HepG2 (cell line): Measurements from ENCODE around the gene P2RY12. TPM values are rescaled to one million over a fixed set of nuclear protein-coding genes. Genes with fewer than 3 reads are reported as not detected.

ENCODE experiments used
- ATAC-seq: fragments of 200-7000 bp; cut with Tn5 transposase; 3 replicates; pipeline ENCODE4 v1.9.1; 2020; ENCODE audit warnings: mild to moderate bottlenecking, moderate library complexity
- BruUV-seq: library from RNA; stranded (reverse); fragments of 400-500 nt; replicated peaks from 2 replicates; lab custom pipeline; 2021; lab: Mats Ljungman, UMichigan
- CTCF ChIA-PET: fragments of 300-600 bp; formaldehyde crosslinking; extraction: SDS; loops from one replicate; lab custom pipeline; 2021; ENCODE audit warnings: low total read pairs, inconsistent platforms, low intra/inter-chr PET ratio; lab: Yijun Ruan, JAX
- POLR2A ChIA-PET: fragments of 350-600 bp; sonication (Branson Sonifier 250); formaldehyde crosslinking; loops from one replicate; lab custom pipeline; 2020; ENCODE audit warnings: antibody characterized with exemption, inconsistent platforms; lab: Yijun Ruan, JAX
- DNase-seq: peaks from one replicate; pipeline ENCODE4 v3.0.0-alpha.2; 2015; ENCODE audit warnings: low spot score
- FAIRE-seq: peaks from 3 replicates; lab custom pipeline; 2011; peaks lifted over from hg19 to GRCh38; lab: Jason Lieb, UNC
- H2AFZ ChIP-seq: one replicate; pipeline ENCODE4 v1.6.1; 2011; ENCODE audit warnings: low read length, inconsistent platforms
- H3K27ac ChIP-seq: fragments of 300-600 bp; 3 replicates; pipeline ENCODE4 v1.8.0; 2011; ENCODE audit warnings: mixed run types, mild to moderate bottlenecking, mixed read lengths, low read length, inconsistent platforms; ENCODE audit not compliant: insufficient read depth; ENCODE audit errors: extremely low read length
- H3K27me3 ChIP-seq, 2 experiments: fragments of 200-600 bp in 1 of 2; 2 replicates in 1 of 2; 3 replicates in 1 of 2; pipeline versions ENCODE4 v1.6.0 to v1.8.0; 2011; ENCODE audit warnings: low read length in 2 of 2, mild to moderate bottlenecking in 2 of 2, moderate library complexity in 2 of 2, inconsistent platforms in 1 of 2; ENCODE audit not compliant: insufficient read depth in 2 of 2, control insufficient read depth in 1 of 2
- H3K36me3 ChIP-seq, 2 experiments: fragments of 200-600 bp in 1 of 2; replicated peaks in 1 of 2; 2 replicates in 1 of 2; 3 replicates in 1 of 2; pipeline versions ENCODE4 v1.5.1 to v1.8.0; 2011; ENCODE audit warnings: low read length in 2 of 2, inconsistent platforms in 1 of 2; ENCODE audit not compliant: insufficient read depth in 2 of 2, control insufficient read depth in 1 of 2
- H3K4me1 ChIP-seq: 2 replicates; pipeline ENCODE4 v1.5.1; 2012; ENCODE audit warnings: low read length, inconsistent platforms; ENCODE audit not compliant: insufficient read depth
- H3K4me2 ChIP-seq: 2 replicates; pipeline ENCODE4 v1.6.0; 2011; ENCODE audit warnings: low read depth, low read length, inconsistent platforms
- H3K4me3 ChIP-seq, 3 experiments: fragments of 200-600 bp in 1 of 3; sonication (generic), shearing (Covaris generic) in 1 of 3; replicated peaks in 1 of 3; 2 replicates each; pipeline ENCODE4 v1.5.1; 2011 to 2016; ENCODE audit warnings: low read length in 3 of 3, inconsistent platforms in 2 of 3, low read depth in 2 of 3, mild to moderate bottlenecking in 2 of 3, control low read depth in 1 of 3, mixed read lengths in 1 of 3; ENCODE audit not compliant: insufficient read depth in 1 of 3
- H3K79me2 ChIP-seq: one replicate; pipeline ENCODE4 v1.6.1; 2011; ENCODE audit warnings: low read length, inconsistent platforms; ENCODE audit not compliant: insufficient read depth
- H3K9ac ChIP-seq: 2 replicates; pipeline ENCODE4 v1.6.0; 2011; ENCODE audit warnings: mild to moderate bottlenecking, low read depth, low read length, inconsistent platforms; ENCODE audit not compliant: insufficient read depth
- H3K9me3 ChIP-seq: 2 replicates; pipeline ENCODE4 v1.5.1; 2012; ENCODE audit warnings: mild to moderate bottlenecking, low read length
- H4K20me1 ChIP-seq: 2 replicates; pipeline ENCODE4 v1.6.0; 2011; ENCODE audit warnings: inconsistent platforms, mild to moderate bottlenecking, low read length, moderate library complexity; ENCODE audit not compliant: insufficient read depth
- BRCA1 ChIP-seq: sonication (generic); formaldehyde crosslinking; IDR thresholded peaks from 2 replicates; pipeline ENCODE4 v1.4.0; 2020; ENCODE audit warnings: missing genetic modification reagents
- HOXA7 ChIP-seq: sonication (generic); formaldehyde crosslinking; IDR thresholded peaks from 2 replicates; pipeline ENCODE4 v1.8.1; 2022; ENCODE audit warnings: mild to moderate bottlenecking, missing genetic modification reagents, moderate library complexity
- JUND ChIP-seq: sonication (generic); formaldehyde crosslinking; IDR thresholded peaks from 2 replicates; pipeline ENCODE4 v1.8.0; 2022; ENCODE audit warnings: mild to moderate bottlenecking, missing genetic modification reagents
- MAFK ChIP-seq, 2 experiments: IDR thresholded peaks in 1 of 2; conservative IDR thresholded peaks in 1 of 2; 2 replicates each; pipeline ENCODE4 v1.6.1; 2011; ENCODE audit warnings: improper control_type of control experiment in 2 of 2, low read length in 2 of 2
- MIER2 ChIP-seq: IDR thresholded peaks from 2 replicates; pipeline ENCODE4 v1.6.1; 2016; ENCODE audit warnings: missing biosample characterization, missing genetic modification reagents
- ZNF329 ChIP-seq: sonication (generic); formaldehyde crosslinking; IDR thresholded peaks from 2 replicates; pipeline ENCODE4 v1.9.0; 2021; ENCODE audit warnings: low read depth, mild to moderate bottlenecking, missing genetic modification reagents
- ZNF333 ChIP-seq: sonication (generic); formaldehyde crosslinking; IDR thresholded peaks from 2 replicates; pipeline ENCODE4 v1.4.0; 2020; ENCODE audit warnings: mild to moderate bottlenecking, missing genetic modification reagents, borderline replicate concordance
- ZNF34 ChIP-seq: sonication (generic); formaldehyde crosslinking; IDR thresholded peaks from 2 replicates; pipeline ENCODE4 v1.4.0; 2020; ENCODE audit warnings: mild to moderate bottlenecking, missing genetic modification reagents, borderline replicate concordance
- WGBS: methylation state at CpG from one replicate; pipeline ENCODE4 v1.1.6; 2017; ENCODE audit warnings: low lambda C conversion rate; 5-methylcytosine and 5-hydroxymethylcytosine counted together
- in situ Hi-C: cut with HindIII; loops from 2 replicates; pipeline ENCODE4 v1.10.0; 2017; ENCODE audit warnings: low pct_unique_long_range_greater_than_20kb; ENCODE audit not compliant: extremely low pct_ligation_motif_present
- intact Hi-C: fragments of 100-400 bp; cut with micrococcal nuclease; formaldehyde crosslinking; loops from one replicate; pipeline ENCODE4 v1.10.0; 2022; ENCODE audit not compliant: unreplicated experiment
- polyA plus RNA-seq, 8 experiments: library from polyadenylated mRNA; depleted of rRNA in 3 of 8; stranded (reverse) in 7 of 8; unstranded in 1 of 8; fragments of >200 nt; fragmentation: Illumina TruSeq in 4 of 8; extraction: Trizol in 4 of 8; gene quantifications; 2 replicates each; pipeline versions ENCODE4 v1.2.1 to v1.2.3, GENCODE V29; 2011 to 2016; ENCODE audit warnings: low read depth in 4 of 8, missing spikeins in 1 of 8, mixed read lengths in 1 of 8; ENCODE audit not compliant: insufficient read depth in 1 of 8
- total RNA-seq, 5 experiments: library from RNA; depleted of rRNA; stranded (reverse); fragments of >200 nt; fragmentation: Illumina TruSeq; extraction: Trizol; gene quantifications; 2 replicates each; pipeline ENCODE4 v1.2.3, GENCODE V29; 2016; ENCODE audit warnings: low read depth in 1 of 5
- TF ChIP-seq, protein P1 (sequence below): sonication (generic); formaldehyde crosslinking; IDR thresholded peaks from 2 replicates; pipeline ENCODE4 v1.9.0; 2021; ENCODE audit warnings: mild to moderate bottlenecking, missing genetic modification reagents
- TF ChIP-seq, protein P2 (sequence below): sonication (generic); formaldehyde crosslinking; IDR thresholded peaks from 2 replicates; pipeline ENCODE4; 2020; ENCODE audit warnings: missing genetic modification reagents, mild to moderate bottlenecking, borderline replicate concordance
- TF ChIP-seq, protein P3 (sequence below): sonication (generic); formaldehyde crosslinking; IDR thresholded peaks from 2 replicates; pipeline ENCODE4 v1.8.1; 2023; ENCODE audit warnings: mild to moderate bottlenecking, moderate library complexity, missing genetic modification reagents

P2RY12 gene
- total and polyA plus RNA-seq, 2 of the 13 experiments (the other 11 are each of a cell fraction or from before 2014, with no cell fraction given) = not detected

DNA sequence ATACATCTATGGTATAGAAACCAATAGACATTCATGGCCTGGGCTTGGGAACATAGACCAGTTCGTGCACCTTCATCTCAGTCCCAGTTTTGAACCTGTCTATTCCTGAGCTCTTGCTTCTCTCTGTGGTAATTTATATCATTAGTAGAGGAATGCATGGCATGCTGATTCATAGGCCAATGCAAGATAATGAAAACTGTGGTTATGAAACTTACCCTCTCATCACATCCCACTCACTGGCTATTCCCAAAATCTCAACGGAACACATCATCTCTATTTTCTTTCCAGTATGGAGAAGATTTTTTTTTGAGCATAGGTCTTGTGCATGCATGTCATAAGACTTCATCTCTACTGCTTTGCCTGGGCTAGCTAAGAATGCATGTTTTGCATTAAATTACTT lies 18.7 kb upstream of the P2RY12 start (continued):
- no peak for TF ChIP-seq JUND (CRISPR knock-in tag)

DNA sequence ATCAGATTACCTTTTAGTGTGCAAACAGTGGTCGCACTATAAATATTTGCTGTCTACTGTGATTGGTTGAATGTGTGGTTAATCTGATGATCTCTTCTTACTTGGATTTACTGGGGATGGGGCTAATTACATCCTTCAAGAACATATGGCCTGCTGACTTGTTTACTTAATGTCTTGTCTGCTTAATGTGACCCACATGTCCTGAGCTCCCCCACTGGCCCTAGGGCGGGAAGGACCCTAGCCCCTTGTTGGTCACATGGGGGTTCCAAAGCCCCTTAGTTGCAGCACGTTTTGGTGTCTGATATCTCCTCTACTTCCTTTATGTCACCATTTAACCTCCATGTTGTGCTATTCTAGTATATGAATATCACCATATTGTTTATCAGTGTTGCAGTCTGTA lies 17.8 kb upstream of the P2RY12 start:
- in situ Hi-C loops = no loop called here
- intact Hi-C loops = no loop called here
- no peaks in the 10 kb centered on the region for H4K20me1 ChIP-seq
- no peak overlapping the region for H3K27ac ChIP-seq
- no peak overlapping the region for H3K4me2 ChIP-seq
- WGBS = 28% methylated on average over 3 of the region's 3 CpGs
- H3K9ac ChIP-seq = no peak overlapping the region
- DNase-seq (no peak), FAIRE-seq (no peak), ATAC-seq (no peak)
- no peaks in the 10 kb centered on the region for H3K27me3 ChIP-seq
- no TSS peak for BruUV-seq
- H3K9me3 ChIP-seq = no peaks in the 10 kb centered on the region
- POLR2A ChIA-PET = no interaction called here
- no peaks in the 10 kb centered on the region for H3K79me2 ChIP-seq
- no peak overlapping the region for H3K4me3 ChIP-seq
- CTCF ChIA-PET = no interaction called here
- no peaks in the 10 kb centered on the region for H3K36me3 ChIP-seq
- no peaks in the 10 kb centered on the region for H3K4me1 ChIP-seq
- H2AFZ ChIP-seq = no peak overlapping the region
- TF ChIP-seq, protein P1, sequence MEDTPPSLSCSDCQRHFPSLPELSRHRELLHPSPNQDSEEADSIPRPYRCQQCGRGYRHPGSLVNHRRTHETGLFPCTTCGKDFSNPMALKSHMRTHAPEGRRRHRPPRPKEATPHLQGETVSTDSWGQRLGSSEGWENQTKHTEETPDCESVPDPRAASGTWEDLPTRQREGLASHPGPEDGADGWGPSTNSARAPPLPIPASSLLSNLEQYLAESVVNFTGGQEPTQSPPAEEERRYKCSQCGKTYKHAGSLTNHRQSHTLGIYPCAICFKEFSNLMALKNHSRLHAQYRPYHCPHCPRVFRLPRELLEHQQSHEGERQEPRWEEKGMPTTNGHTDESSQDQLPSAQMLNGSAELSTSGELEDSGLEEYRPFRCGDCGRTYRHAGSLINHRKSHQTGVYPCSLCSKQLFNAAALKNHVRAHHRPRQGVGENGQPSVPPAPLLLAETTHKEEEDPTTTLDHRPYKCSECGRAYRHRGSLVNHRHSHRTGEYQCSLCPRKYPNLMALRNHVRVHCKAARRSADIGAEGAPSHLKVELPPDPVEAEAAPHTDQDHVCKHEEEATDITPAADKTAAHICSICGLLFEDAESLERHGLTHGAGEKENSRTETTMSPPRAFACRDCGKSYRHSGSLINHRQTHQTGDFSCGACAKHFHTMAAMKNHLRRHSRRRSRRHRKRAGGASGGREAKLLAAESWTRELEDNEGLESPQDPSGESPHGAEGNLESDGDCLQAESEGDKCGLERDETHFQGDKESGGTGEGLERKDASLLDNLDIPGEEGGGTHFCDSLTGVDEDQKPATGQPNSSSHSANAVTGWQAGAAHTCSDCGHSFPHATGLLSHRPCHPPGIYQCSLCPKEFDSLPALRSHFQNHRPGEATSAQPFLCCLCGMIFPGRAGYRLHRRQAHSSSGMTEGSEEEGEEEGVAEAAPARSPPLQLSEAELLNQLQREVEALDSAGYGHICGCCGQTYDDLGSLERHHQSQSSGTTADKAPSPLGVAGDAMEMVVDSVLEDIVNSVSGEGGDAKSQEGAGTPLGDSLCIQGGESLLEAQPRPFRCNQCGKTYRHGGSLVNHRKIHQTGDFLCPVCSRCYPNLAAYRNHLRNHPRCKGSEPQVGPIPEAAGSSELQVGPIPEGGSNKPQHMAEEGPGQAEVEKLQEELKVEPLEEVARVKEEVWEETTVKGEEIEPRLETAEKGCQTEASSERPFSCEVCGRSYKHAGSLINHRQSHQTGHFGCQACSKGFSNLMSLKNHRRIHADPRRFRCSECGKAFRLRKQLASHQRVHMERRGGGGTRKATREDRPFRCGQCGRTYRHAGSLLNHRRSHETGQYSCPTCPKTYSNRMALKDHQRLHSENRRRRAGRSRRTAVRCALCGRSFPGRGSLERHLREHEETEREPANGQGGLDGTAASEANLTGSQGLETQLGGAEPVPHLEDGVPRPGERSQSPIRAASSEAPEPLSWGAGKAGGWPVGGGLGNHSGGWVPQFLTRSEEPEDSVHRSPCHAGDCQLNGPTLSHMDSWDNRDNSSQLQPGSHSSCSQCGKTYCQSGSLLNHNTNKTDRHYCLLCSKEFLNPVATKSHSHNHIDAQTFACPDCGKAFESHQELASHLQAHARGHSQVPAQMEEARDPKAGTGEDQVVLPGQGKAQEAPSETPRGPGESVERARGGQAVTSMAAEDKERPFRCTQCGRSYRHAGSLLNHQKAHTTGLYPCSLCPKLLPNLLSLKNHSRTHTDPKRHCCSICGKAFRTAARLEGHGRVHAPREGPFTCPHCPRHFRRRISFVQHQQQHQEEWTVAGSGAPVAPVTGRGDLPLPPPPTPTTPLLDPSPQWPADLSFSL (CRISPR knock-in tag) = no peak
- TF ChIP-seq BRCA1 (no peak), MIER2 (no peak), ZNF333 (CRISPR knock-in tag) (no peak), ZNF34 (CRISPR knock-in tag) (no peak), HOXA7 (no peak), MAFK (conservative IDR thresholded peaks at IDR 0.05 in 1 of 2, IDR thresholded peaks at IDR 0.05 in 1 of 2; ENCODE audit: low read length in 2 of 2) (no peak), ZNF329 (CRISPR knock-in tag) (no peak)
- TF ChIP-seq, protein P2, sequence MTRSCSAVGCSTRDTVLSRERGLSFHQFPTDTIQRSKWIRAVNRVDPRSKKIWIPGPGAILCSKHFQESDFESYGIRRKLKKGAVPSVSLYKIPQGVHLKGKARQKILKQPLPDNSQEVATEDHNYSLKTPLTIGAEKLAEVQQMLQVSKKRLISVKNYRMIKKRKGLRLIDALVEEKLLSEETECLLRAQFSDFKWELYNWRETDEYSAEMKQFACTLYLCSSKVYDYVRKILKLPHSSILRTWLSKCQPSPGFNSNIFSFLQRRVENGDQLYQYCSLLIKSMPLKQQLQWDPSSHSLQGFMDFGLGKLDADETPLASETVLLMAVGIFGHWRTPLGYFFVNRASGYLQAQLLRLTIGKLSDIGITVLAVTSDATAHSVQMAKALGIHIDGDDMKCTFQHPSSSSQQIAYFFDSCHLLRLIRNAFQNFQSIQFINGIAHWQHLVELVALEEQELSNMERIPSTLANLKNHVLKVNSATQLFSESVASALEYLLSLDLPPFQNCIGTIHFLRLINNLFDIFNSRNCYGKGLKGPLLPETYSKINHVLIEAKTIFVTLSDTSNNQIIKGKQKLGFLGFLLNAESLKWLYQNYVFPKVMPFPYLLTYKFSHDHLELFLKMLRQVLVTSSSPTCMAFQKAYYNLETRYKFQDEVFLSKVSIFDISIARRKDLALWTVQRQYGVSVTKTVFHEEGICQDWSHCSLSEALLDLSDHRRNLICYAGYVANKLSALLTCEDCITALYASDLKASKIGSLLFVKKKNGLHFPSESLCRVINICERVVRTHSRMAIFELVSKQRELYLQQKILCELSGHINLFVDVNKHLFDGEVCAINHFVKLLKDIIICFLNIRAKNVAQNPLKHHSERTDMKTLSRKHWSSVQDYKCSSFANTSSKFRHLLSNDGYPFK (CRISPR knock-in tag) = no peak
- TF ChIP-seq, protein P3, sequence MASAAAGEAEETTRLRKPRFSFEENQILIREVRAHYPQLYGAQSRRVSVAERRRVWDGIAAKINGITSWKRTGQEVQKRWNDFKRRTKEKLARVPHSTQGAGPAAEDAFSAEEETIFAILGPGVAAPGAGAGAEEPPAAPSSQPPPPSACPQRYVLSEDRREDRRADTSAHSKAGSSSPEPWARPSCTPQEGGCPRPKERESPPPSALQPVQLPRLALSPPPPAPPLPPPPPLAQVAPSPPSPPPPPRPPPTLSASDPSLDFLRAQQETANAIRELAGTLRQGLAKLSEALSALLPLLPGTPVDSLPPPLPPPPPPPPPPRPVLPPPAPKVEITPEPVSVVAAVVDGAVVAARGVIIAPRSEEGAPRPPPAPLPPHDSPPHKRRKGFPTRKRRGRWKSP (CRISPR knock-in tag) = no peak
